ENCODE measurements around the gene IRX4.

The IRX4 gene

DNA sequence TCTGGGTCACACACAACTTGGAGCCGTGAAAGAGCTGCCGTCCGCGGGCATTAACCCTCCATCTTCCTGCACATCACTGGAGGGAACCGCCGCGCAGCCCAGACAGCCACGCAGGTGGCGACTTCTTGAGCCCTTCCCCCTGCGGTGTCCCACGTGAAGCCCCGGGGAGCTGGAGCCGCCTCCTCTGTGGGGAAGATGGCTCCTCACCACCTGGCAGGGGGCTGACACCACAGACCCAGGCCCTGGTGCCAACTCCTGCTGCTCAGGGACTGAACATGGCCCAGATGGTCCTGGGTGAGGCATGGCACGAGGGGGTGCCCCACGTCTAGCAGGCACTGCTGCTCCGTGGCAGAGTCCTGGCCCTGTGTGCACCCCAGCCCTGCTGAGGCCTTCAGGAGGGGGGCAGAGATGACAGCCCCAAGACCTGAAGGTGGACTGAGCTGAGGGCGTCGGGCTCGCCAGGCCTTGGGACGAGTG lies 42.6 kb downstream of the IRX4 start:
- DNase-seq (ENCODE audit: low read depth, low spot score) = no peak

DNA sequence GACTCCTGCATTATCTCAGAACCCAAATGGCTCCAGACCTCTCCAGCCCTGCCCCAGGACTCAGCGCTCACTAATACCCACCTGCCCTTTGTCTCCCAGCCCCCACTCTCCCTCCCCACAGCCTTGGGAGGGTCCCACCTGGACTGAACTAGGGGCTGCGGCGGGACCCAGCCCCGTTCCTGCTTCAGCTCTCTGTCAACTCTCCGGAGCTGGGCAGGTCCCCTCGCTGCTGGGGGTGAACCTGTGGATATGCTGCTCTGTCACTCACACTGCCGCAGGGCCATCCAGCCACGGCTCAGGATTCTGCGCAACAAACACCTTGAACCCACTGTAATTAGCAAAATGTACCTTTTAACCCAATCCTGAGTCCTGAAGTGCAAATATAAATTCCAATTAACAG lies 44.7 kb downstream of the IRX4 start:
- DNase-seq (ENCODE audit: low read depth, low spot score) = no peak

DNA sequence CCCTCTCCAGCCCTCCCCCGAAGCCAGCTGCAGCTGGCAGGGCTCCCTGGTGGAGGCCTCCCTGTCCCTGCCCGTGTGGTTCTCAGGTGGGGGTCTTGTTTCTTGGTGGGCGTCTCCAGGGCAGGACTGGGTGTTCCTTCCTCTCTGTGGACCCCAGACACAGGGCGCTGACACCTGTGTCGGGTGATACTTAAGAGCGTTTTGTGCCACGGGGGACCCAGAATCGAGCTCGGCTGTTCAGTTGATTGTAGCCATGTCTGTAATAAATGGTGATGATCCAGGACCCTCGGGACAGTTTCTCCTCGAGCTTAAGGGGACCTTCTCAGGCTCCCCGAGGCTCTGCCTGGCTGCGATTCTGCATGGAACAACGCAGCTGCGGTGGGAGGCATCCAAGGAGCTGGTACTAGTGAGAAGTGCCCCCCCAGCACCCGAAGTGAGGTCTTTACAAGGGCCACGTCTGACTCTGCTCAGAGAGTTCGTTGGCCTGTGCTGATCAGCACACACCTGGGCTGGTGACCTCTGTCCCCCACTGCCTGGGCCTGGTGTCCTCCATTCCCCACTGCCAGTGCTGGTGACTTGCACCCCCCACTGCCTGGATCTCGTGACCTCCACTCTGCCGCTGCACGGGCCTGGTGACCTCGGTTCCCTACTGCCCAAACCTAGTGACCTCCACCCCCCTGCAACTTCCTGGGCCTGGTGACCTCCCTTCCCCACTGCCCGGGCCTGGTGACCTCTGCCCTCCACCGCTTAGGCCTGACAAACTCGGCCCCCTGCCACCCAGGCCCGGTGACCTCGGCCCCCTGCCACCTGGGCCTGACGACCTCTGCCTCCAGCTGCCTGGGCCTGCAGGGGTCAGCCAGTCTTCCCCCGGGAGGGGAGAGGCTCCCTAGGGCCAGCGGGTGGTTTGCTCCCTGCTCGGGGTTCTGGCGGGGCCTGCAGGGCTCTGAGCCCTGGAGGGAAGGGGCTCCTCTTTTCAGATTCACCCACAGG lies 45.5 kb downstream of the IRX4 start:
- no peak for DNase-seq (ENCODE audit: low read depth, low spot score)

DNA sequence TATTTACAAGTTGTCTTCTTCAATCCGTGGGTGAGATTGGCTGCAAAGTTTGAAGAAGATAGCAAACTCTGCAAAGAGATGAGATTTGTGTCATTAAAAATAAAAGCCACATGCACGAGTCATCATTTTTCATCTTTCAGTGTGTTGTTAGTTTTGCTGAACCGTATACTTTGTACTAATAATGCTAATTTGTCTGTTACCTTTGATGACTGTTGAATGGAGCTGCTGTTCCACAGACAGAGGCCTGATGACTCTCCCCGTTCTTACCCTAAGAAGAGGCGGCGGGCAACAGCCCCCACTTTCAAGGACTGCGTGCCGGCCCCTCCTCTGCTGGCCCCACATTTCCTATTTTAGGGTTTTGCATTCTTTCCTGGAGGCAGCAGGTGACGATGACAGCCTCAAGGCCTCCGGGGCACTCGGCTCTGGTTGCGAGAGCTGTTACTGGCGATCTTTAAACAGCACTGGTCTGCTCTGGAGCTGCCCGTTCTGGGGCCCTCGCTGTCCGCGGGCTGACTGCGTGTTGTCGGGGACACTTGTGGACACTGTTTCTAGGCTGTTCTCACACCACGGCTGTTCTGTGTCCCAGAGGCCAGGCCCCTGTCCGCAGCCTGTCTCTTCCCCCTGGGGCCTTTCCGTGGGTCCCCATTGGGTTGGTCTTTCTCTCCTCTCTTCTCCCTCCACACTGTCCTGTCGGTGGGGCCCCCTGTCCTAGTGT lies 46.4 kb downstream of the IRX4 start:
- DNase-seq (ENCODE audit: low read depth, low spot score) = peak; percentile 45

DNA sequence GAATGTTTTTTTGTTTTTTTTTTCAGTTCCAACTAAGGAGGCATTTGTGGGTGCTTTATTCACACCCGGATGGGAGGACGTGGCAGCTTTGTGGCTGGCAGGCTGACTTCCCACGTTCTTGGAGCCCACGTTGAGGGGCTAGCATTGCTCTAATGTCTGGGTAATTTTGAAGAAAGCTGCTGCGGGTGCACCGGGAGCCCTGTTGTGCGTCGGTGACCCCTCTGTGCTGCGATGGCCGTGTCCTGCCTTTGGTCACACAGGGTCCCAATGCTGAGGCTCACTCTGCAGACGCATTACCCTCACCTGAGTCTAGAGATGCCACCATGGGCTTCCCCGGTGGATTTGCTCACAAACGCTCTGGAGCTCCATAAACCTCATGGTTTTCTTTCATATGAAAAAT lies 47.3 kb downstream of the IRX4 start:
- no peak for DNase-seq (ENCODE audit: low read depth, low spot score)

DNA sequence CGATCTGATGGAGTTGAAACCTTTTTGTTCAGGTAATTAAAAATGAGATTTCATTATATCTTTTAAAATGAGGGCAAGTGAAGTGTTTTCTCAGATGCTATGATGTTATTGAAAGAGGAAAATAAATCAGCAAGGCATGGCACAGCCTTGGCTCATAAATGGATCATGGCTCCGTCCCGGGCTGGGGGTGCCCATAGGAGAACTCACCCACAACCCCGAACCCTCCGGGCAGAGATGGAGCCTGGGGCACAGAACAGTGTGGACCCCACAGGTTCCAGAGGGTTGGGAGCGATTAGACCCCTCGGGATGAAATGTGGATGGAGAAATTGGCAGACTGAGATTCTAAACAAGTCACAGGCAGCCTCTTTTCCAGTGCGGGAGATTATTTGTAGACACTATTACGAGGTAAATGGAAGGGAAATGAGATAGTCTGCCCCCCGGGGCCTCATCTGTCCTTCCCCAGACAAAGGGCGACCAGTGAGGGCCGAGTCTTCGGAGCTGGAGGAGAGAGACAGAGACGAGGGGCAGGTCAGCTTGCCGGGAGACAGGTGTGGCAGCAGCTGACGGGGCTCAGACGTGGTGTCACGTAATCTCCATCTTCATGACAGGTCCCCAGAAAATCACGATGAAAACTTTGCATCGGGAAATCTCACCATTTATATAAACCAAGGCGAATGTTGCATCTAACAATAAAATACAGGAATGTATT lies 47.9 kb downstream of the IRX4 start:
- peak; percentile 25 for DNase-seq (ENCODE audit: low read depth, low spot score)

DNA sequence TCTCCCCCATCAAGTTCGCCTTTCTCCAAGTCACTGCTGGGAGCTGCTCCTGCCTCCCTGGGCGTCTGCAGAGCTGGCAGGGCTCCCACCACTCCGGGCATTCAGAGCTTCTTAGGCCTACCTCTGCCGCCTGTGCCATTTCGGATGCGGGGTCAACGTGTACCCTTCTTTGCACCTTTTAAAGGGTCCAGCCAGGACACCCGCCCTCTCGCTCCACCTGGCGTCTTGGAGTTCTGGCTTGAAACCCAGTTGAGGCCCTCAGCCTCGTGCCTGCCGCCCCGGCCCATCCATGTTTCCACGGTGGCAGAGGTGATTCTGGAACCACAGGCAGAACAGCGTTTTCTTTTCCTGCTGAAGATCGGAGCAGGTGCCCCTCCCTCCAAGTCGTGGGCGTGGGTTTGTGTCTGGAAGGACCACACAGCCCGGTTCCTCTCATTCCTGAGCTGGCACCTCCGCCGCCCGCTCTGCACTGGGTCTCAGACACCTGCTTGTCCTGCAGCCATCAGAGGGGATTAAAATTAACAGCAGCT lies 48.6 kb downstream of the IRX4 start:
- DNase-seq (ENCODE audit: low read depth, low spot score) = no peak

DNA sequence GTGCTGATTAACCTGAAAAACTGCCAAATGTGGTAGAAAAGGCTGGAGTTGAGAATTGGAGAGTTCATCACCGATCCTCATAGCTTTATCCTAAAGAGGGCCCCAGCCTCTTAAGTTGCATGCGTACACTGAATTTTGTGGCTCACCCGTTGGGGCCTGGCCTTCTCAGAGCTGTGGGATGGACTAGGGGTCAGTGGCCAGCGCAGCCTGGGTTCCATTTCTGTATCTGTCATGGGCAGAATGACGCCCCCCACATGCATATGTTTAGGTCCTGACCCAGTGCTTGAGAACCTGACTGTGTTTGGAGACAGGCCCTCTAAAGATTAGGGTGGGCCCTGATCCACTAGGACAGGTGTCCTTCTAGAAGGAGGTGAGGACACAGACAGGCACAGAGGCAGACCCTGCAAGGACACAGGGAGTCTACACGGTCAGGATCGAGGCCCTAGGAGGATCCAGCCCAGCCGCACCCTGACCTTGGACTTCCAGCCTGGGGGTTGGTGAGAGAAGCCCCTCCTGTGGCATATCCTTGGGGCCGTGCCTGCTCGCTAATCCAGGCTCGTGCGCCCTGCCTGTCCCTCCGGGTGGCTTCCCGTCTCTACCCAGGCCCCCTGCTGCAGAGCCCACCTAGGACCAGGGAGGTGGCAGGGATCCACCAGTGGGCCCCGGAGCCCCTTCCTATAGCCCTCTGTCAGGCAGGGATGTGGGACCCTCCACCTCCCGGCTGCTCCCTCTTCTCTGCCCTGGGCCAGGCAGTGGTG lies 49.3 kb downstream of the IRX4 start:
- no peak for DNase-seq (ENCODE audit: low read depth, low spot score)

DNA sequence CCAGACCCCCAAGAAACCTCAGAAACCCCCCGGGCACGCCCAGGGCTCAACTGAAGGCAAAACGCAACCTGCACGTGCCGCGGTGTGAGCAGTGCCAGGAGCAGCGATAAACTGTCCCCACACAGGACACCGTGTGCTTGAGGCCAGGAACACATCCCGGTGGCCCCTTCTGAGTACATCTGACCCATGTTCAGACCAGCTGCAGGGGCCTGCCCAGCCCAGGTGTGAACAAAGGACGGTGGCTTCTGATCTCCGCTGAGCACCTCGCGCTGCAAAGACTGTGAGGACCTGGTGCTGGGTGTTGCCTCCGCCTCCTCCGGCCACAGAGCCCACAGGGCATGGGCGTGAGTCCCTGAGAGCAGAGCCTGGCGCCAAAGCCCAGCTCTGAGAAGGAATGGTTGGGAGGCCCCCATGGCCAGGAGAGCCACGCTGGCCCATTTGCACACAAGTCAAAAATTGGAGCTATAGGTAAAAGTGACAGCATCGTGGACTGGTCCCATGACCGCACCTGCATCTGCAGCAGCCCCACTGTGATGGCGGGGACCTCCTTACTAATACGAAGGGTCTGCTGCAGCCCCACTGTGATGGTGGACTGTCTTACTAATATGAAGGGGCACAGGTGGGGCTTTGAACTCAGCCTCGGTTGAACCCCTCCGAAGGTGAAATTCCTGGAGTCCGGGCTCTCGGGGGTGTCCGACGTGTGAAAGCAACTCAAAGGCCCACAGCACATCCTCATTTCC lies 50.0 kb downstream of the IRX4 start:
- DNase-seq (ENCODE audit: low read depth, low spot score) = peak; percentile 36

DNA sequence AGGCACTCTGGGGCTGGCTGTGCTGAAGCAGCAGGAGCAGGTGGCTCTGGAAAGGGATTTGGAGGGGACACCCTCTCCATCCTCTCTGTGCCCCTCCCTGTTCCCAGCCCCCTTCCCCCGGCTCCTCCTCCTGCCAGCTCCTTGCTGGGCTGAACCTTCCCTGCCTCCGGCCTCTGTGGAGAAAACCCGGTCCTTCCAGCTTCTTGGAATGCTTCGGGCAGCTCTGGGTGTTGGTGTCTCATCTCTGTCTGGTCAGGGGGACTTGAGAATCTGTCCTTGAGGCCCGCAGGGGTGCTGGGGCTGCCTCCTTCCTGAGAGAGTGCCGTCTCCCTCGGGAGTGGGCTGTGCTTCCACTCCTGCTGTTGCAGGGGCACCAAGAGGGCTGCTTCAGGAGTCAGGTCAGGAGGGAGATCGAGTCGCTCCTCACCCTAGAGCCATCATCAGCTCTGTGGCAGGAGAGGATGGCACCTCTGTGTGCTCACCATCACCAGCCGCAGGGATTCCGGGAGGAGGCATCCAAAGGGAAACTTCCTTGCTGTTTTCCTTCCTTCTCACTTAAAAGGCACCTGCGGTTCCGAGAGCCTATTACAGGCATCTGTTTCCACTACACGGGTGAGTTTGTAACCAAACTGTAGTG lies 50.9 kb downstream of the IRX4 start:
- peak; percentile 87 for DNase-seq (ENCODE audit: low read depth, low spot score)

DNA sequence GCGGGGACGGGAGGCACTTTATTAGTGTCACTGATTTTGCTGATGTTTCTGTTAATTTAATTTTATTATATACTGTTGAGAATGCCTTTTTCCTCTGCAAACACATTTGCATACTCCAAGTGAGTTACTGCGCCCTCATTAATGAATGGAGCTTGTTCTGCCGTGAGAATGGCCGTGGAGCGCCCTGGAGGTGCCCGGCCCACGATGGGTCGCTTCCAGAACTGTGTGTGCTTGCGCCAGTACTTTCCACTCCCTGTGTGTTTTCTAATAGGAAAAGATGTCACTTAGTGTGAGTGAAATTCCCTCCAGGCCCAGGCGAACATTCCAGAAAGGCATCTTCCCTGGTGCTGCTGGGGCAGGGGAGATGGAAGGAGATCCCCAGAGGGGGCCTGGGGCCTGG lies 51.5 kb downstream of the IRX4 start:
- no peak for DNase-seq (ENCODE audit: low read depth, low spot score)

DNA sequence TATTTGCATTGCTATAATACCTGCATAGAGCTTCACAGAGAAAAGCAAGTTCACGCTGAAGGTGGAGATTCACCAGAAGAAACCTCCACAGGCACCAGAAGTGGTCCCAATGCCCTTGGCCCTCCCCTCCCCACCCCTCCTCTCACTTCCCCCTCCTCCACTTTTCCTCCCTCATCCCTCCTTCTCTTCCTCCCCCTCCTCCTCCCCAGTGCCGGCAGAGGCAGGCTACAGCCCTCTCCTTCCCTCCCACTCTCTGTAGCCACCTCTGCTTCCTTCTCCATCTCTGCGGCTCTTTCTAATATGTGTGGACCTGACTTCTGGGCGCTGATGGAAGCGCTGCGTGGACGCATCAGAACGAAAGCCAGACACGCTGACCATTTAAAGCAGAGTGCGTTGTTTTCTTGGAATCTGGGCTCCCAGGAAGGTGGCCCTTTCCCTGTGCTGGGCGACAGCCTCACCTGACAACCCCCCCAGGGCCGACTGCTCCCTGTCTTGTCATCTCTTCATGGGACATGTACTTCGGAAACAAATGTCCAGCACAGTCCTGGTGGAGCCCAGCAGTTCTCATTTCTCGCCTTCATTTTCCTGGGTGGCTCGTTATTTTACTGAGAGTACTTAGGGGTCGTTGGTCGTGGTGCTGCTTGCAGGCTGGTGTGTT lies 52.0 kb downstream of the IRX4 start:
- DNase-seq (ENCODE audit: low read depth, low spot score) = no peak

DNA sequence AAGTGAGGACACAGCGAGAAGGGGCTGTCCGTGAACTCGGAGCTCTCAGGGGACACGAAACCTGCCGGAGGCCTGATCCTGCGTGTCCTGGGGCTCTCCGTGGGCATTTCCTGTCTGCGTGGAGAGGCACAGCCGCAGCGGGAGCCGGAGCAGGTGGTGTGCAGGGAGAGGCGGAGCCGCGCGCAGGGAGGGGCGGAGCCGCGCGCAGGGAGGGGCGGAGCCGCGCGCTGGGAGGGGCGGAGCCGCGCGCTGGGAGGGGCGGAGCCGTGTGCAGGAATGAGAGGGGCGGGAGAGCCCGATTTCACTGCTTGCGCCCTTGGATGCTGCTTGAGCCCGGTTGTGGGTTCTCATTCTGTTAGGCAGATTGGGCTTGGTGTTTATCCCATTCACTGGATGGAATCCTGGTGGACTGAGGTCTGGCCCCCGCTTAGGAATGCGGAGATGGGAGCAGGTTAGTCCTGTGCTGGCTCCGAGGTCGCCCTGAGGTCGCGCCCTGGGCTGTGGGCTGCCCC lies 54.8 kb downstream of the IRX4 start:
- peak; percentile 87 for DNase-seq (ENCODE audit: low read depth, low spot score)
